Left forelimb (tissue), 1 donor: ENCODE data around the gene PRDM16.

Source experiments
- DNase-seq: peaks from one replicate; pipeline ENCODE4 v3.0.0-alpha.2; 2018; ENCODE audit warnings: low spot score

The PRDM16 gene

DNA sequence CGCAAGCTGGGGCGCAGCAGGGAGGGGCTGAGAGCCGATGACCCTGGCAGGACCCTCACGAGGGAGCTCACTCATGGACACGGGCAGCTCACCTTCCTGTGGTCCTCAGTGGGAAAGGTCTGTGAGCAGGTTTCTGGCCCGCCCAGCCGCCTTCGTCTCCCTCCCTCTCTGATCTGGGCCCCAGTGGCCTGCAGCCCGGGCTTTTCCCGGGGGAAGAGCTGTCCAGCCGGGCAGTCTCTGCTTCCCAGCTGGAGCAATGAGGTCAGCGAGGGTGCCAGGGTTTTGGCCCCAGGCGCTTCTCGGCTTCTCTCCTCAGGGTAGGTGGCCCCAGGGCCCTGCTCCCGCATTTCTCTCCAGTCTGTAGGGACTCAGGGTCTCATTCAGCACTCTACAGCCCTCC lies 363.3 kb downstream of the PRDM16 start:
- no peak for DNase-seq

DNA sequence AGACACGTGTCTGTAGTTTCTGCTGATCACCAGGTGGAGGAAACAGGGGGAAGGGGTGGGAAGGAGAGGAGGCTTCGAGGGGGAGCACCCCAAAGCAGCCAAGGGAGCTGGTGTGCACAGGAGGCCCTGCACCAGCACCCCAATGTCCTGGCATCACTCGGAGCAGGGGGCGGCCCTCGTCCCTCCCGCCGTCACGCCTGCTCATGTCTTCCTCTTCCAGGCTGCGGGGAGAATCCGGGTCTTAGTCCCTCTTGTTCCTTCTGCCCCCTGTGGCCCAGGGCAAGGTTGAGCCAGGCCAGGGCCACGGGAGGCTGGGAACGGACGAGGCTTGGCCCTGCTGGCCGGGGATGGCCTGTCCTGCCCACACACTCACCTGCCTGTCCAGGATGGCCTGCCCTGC lies 364.1 kb downstream of the PRDM16 start:
- DNase-seq = no peak

DNA sequence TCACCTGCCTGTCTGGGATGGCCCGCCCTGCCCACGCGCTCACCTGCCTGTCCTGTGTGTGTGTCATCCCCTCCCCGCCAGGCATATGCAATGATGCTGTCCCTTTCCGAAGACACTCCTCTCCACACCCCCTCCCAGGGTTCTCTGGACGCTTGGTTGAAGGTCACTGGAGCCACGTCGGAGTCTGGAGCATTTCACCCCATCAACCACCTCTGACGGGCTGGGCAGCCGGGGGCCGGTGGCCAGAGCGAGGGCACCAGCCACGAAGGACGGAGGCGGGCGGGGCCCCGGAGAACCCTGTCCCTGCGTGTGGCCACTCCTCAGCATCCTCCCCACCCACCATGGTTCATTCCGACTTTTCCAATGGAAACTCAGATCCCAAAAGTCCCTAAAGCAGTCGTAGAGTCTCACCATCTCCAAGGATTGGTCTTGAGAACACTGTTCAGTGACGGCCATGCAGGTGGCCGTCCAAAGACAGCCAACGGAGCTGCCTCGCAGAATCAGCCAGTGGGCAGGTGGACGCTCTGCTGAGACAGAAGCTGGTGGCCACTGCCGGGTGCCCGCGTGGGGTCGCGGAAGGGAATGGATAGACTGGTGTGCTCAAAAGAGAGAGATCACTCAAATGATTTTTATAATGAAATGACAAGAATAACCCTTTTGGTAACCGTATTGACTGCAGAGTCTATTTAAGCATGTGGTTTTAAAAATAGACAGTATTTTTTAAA lies 364.8 kb downstream of the PRDM16 start:
- DNase-seq = no peak

DNA sequence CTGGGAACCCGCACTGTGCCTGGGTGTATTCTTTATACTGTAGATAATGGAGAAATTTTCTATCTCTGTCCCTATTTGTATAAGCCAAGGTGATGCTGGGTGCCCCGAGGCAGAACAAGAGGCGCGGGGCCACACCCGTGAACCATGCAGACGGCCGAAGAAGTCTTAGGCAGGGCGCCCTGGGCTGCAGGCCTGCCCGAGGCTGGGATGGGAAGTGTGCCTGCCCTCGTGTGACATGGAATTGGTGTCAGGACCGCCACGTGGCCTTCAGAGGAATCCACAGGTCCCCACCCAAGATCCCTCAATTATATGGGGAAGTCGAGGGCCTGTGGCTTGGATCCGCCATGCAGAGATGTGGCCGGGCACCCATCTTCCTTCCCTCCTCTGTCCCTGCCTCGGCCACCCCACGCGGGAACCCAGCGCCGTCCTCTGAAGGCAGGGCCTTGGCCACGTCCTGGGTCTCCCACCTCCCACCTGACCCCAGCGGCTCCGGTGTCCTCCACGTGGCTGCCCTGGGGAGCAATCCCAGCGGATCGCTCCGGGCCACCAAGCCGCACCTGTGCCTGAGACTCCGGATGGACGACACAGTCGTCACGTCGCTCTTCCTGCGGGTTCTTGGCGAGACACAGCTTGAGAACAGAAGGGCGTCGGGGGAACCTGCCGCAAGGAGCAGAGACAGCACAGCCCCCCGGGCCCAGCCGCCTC lies 365.6 kb downstream of the PRDM16 start:
- no peak for DNase-seq

DNA sequence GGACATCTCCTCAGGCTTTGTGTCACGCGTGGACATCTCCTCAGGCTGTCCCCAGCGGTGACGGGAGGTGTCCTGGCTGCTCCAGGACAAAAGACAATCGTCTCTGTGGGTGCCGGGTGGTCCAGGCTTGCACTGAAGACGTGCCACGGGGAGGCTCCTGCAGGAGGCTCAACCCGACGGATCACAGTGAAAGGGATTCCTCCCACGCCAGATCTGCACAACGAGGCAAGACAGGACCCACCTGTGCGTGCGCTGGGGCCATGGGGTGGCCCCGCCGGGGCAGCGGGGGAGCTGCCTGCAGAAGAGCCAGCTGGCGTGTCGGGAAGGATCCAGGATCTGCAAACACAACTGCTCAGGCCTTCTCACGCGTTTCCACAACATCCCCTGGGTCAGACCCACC lies 366.7 kb downstream of the PRDM16 start:
- no peak for DNase-seq

DNA sequence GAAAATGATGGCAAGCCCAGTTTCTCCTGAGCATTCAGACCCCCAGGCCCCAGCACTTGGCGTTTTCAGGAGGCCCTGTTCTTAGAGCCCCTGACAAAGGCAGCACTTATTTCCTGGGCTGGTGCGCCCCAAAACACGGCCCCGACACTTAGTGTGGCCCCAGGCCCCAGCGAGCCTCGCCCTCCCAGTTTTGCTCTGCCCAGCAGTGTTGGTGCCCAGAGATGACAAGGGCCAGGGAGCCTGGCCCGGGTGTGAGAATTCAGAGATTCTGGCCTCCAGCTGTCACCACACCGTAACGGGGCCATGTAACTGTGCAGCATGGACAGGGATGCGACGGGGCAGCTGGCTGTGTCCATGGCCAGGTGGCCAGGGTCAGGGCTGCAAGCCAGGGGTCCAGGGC lies 367.4 kb downstream of the PRDM16 start:
- no peak for DNase-seq

DNA sequence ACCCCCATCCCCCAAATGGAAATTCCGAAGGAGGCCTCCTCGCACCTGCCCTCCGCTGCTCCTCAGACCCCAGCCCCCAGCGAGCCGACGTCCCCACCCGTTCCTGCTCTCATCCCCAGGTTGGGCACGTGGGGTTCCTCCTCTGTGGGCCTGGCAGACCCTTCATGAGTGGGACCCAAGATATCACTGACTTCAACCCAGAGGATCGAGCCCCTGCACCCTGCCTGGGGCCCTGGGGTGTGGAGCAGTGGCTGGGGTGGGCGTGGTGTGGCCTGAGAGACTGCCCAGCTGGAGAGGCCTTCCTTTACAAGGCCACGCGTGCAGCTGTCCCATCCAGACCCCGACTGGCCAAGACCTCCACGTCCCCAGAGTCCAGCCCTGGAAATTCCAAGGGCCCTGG lies 367.9 kb downstream of the PRDM16 start:
- DNase-seq = no peak

DNA sequence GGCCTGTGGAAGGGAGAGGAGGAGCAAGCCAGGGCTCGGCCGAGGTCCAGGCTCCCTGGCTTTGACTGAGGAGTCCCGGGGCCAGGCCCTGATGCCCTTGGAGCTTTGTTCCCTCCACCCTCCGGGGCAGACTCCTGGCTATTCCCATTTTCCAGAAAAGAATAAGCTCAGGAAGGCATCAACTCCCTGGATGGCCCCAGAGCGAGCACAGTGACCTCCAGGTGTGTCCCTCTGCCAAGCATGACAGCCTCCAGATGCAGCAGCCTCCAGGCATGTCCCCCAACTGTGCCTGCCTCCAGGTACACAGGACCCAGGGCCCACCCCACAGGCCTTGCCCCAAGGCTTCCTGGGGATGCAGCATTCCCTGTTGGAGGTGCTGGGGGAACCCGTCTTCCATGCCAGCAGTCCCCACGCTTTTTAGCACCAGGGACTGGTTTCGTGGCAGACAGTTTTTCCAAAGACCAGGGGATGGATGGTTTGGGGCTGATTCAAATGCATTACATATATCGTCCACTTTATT lies 369.7 kb downstream of the PRDM16 start:
- DNase-seq = no peak

DNA sequence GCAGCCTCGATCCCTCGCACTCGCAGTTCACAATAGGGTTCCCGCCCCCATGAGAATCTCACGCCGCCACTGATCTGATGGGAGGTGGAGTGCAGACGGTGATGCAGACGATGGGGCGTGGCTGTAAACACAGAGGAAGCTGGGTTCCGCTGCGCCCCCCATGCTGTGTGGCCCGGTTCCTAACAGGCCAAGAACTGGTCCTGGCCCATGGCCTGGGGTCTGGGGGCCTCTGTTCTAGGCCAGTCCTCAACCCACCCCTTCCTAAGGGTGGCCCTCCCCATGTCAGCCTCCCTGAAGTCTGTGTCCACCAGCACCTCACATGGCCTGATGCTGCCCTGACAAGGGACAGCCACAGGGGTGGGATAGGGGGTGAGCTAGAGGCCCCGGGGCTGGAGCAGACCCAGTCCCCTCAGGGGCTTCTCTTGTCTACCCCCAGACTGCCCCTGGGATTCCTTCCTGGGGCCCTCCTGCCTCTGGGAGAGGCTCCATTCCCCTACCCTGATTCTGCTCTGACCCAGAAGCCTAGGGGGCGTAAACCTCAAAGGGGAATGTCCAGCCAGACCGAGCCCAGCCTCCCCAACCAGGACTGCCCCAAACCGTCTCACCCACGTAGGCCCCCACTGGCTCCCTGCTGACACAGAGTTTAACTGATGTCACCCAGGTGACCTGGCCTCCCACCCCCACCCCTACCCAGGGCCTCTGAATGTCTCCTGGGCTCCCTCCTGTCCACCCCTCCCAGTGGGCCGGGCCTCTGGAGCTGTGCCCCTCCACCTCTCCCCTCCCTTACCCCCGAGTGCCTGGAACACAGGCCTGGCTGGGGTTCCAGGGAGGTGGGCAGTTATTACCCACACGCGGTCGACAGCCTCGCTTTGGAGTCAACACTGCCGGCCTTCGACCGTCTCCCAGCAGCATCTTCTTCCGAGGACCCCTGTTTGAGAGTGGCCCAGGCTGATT lies 370.6 kb downstream of the PRDM16 start:
- no peak for DNase-seq

DNA sequence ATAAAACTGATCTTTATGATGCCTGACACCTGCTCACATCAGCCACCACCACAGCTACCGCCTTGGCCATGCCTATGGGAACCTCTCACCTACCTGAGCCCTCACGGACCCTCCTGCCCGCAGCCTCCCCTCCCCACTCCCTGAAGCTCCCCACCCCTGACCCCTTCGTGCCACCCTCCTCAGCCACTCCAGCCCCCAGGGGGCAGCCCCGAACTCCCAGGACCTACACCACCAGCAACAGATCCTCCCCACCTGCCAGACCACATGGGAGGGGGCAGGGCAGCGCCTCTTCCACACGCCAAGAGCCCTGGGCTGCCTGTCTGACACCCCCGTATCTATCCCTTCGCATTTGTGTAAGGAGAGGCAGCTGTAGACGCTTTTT lies 371.3 kb downstream of the PRDM16 start:
- no peak for DNase-seq

DNA sequence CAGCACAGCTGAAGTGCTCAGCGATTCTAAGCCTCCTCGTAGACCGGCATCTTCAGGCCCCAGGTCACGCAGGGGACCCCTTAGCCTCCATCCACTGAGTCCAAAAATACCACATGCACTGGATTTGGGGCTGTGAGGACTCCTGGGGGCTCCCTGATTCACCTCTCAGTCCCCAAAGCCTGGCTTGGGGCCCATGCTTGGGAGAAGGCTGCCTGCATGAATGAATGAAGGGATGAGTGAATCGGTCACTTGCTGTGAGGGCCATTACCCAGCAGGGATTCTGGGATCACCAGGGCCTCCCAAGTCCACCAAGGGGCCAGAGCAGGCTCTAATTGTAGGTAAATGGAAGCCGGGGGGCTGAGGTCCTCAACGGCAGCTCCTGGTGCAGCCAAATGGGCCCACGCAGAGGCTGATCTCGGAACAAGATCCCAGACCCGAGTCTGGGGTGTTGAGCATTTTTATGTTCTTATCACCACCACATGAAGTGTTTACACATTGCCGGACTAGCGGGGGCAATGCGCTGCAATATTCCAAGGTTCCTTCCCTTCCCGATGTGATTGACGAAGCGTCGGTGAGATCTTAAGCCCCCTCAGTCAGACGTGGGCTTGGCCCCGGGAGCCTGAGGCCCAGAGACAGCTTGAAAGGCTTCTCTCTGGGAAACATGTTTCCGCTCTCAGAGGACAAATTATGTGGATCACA lies 371.9 kb downstream of the PRDM16 start:
- DNase-seq = no peak

DNA sequence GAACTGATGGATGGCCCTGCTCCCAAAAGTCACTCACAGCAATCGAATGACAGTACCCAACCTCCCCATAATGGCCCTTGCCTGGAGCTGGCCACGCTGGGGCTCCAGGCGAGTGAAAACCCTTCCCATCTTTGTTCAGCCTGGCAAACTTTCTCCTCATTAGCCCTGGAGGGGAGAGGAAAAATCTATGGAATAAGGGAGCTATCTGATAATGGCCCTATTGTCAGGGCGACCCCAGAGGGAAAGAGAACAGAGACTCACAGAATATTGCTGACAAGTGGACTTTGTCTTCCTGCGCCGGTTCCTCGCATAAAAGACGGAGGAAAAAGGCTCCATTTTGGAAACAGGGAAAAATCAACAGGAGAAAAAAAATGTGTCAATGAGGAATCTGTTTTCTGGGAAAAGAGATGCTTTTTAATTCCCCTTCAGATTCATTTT lies 372.4 kb downstream of the PRDM16 start:
- no peak for DNase-seq

DNA sequence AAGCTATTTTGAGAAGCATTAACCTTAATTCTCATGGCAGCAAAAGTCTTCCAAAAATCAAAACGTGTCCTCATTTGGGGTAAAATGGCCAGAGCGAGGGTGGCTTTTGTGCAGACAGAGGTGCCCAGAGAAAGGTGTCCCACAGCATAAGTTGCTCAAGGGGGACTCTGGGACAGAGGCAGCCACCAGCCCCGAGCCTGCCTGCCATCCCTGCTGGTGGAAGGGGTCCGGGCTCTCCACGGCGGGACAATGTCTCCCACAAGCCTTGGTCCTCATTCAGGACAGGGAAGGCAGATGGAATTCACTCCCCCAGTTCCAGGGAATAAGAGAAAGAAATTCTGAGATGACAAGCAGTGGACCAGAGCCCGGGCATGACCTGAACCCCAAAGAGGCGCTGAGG lies 372.9 kb downstream of the PRDM16 start:
- DNase-seq = no peak

DNA sequence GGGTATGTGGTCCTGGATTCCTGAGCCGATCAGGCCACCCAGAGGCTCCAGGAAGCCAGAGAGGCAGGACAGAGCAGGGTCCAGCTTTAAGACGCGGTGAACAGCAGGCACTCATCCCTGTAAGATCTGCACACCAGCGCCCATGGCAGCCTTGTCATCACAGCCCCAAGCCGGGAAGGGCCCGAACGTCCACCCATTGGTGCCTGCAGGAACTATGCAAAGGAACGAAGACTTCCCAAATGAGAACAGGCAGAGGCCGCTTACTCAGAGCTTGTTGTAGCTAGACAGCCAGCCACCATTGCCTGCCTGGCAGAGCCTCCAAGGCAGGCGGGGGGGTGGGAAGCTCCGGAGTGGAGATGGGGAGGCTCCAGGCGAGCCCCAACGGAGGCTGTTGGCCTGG lies 373.3 kb downstream of the PRDM16 start:
- DNase-seq = no peak

DNA sequence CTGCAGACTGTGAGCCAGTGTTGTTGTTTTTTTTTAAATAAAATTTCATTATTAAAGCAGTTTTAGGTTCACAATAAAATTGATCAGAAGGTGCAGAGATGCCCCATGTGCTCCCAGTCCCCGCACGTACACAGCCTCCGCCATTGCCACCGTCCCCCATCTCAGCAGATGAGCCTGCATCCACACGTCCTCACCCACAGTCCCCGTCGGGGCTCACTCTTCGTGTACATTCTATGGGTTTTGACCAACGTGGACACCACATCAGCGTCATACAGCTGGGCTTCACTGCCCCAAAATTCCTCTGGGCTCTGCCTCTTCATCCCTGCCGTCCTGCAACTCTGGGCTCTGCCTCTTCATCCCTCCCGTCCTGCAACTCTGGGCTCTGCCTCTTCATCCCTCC lies 373.9 kb downstream of the PRDM16 start:
- no peak for DNase-seq

DNA sequence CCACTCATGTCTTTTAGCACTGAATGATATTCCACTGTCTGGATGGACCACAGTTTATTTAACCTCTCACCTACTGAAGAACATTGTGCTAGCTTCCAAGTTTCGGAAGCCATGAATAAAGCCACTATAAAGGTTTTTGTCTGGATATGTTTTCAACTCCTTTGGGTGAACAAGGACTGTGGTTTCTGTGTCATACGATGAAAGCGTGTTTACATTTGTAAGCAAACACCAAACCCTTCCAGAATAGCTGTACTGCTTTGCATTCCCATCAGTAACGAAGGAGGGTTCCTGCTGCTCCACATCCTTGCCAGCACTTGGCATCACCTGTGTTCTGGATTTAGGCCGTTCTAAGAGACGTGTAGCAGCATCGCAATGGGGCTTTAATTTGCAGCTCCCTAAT lies 374.8 kb downstream of the PRDM16 start:
- DNase-seq = no peak

DNA sequence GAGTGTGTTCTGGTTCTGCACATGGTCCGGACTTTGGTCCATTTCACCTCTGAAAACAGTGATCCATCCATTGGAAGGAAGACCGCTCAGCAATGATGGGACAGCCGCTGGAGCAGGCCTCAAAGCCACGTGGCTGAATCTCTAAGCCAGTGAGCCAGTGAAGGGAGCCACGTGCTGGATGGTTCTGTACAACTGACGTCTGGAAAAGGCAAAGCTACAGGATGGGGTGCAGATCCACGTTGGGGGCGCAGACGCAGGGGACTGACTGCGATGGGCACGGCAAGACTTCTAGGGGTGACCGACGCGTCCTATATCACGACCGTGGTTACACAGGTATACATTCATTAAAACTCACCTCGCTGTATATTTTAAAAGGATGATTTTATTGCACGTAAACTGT lies 375.3 kb downstream of the PRDM16 start:
- DNase-seq = no peak

DNA sequence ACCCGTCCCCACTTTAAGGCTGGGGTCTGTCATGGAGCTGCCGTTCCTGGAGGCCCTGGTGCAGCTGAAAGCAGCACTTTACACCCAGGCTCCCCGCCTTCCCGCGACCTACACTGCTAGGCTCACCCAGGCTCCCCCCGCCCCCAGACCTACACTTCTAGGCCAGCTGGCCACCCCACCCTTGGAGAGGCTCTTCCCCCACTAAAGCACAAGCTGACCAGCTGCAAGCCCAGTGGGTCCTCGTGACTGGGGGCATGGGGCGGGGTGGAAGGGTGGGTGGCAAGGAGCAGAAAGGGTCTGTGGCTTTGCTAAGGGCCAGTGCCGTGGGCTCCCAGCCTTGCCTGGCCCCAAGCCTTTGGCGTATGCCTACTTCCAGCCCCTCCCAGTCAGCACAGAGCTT lies 375.7 kb downstream of the PRDM16 start:
- no peak for DNase-seq

DNA sequence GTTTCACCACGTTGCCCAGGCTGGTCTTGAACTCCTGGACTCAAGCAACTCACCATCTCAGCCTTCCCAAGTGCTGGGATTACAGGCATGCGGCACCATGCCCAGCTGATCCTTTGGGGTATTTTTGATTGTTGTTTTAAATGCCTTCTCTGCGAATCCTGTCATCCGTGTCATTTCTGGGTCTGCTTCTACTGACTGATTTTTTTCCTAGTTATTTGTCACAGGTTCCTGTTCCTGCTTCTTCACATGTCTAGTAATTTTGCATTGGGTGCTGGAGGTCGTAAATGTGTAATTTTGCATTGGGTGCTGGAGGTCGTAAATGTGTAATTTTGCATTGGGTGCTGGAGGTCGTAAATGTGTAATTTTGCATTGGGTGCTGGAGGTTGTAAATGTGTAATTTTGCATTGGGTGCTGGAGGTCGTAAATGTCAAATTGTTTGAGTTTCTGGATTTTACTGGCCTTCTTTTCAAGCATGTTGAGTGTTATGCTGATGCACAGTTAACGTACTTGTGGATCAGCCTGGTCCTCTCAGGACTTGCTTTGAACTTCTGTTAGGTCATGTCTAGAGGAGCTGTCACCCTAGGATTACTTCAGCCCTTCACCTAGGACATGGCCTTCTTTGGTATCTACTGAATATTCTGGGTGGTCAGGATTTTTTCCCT lies 381.3 kb downstream of the PRDM16 start:
- DNase-seq = no peak

DNA sequence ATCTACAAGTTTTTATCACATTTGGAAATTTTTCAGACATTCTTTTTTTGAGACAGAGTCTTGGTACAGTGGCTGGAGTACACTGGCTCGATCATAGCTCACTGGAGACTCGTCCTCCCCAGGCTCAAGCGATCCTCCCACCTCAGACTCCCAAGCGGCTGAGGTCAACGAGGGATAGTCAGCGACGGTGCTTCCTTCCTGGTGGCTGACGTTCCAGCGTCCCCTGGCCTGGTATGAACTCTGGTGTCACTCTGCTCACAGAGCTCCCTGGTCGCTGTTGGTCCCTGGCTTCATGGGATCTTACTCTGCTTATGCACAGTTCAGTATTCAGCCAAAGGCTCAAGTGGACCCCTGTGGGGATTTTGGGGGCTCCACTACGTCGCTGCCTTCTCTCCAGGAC lies 382.0 kb downstream of the PRDM16 start:
- DNase-seq = no peak
